ELF-1 (cell line): ENCODE measurements around the gene ACAD10.
"Not testable (repeated sequence)": the region's sequence is repeated elsewhere in the genome, so short reads cannot be mapped to it uniquely, and the experiment has no call there.

Source experiments
- DNase-seq: peaks from one replicate; pipeline ENCODE4 v3.0.0-alpha.2; 2016; ENCODE audit warnings: low read depth, low spot score

Gene ACAD10

GRCh38 chr12:111687255-111687654 is 1.4 kb downstream of the ACAD10 start:
- no peak for DNase-seq

DNA sequence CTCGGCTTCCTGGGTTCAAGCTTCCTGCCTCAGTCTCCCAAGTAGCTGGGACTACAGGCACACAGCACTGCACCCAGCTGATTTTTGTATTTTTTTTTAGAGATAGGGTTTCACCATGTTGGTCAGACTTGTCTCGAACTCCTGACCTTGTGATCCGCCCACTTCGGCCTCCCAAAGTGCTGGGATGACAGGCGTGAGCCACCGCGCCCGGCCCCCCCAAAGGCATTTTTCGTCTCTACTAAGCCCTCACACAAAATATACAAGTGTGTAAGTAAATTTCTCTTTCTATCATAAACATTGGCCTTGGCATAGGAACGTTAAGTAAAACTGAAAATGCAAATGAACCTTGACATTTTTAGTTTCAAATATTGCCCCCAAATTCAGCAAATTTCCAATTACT is 2.1 kb downstream of the ACAD10 start:
- no peak for DNase-seq

DNA sequence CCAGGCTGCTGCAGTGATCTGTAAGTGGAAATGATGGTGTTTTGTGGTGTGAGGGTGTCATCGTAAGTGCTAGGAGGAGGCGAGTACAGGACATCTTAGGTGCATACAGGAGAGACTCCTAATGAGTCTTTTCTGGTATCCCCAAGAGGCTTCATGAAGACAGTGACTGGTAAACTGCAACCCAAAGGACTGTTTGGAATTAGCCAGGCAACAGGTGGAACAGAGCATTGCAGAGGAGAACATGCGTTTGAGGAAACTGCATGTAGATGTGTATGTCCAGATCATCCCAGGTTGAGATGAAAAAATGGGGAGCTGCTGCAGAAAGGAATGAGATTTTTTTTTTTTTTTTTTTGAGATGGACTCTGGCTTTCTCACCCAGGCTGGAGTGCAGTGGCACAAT is 5.4 kb downstream of the ACAD10 start:
- no peak for DNase-seq

DNA sequence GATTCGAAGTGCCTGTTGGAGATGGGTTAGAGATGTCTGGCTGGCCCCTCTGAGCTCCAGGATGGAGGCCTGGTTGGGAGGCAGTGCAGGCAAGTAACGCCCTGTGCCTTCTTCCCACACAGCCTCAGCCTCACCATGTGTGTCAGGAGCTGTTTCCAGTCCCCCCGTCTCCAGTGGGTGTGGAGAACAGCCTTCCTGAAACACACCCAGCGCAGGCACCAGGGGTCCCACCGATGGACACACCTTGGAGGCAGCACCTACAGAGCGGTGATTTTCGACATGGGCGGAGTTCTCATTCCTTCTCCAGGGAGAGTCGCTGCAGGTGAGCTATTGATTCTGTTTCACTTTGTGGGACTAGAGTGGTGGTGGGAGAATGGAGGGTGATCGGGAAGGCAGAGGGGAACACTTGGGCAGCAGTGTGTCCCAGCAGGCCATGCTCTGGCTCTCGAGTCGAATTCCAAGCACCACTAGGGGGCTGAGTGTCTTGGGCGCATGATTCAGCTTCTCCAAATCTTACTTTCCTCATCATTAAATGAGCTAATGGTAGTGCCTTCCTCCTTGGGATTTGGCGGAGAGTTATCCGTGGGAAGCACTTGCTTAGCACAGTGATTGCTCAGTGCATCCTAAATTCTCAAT is 6.8 kb downstream of the ACAD10 start:
- peak; percentile 12 for DNase-seq

- DNase-seq = no peak
Observed at GRCh38 chr12:111693818-111694217, 8.0 kb downstream of the ACAD10 start.

- DNase-seq = no peak
Observed at GRCh38 chr12:111699962-111700361, 14.1 kb downstream of the ACAD10 start.

DNA sequence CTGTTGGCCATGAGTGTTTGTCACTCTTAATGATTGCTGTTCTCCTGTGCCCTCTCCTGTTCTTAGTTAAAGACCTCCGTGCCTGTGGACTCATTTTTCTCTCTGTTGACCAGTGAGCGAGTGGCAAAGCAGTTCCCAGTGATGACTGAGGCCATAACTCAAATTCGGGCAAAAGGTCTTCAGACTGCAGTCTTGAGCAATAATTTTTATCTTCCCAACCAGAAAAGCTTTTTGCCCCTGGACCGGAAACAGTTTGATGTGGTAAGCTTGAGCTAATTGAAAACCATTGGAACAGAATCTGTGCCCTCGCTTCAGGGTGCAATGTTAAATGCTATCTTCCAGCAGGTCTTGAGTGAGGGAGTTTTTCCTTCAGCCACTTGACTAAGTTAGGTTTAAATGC is 19.8 kb downstream of the ACAD10 start:
- no peak for DNase-seq

- no peak for DNase-seq
Observed at GRCh38 chr12:111706145-111706544, 20.3 kb downstream of the ACAD10 start.

- no peak for DNase-seq
Observed at GRCh38 chr12:111715279-111715678, 29.4 kb downstream of the ACAD10 start.

- not testable (repeated sequence) for DNase-seq
Observed at GRCh38 chr12:111719316-111719715, 33.5 kb downstream of the ACAD10 start.

- no peak for DNase-seq
Observed at GRCh38 chr12:111720457-111720856, 34.6 kb downstream of the ACAD10 start.

- not testable (repeated sequence) for DNase-seq
Observed at GRCh38 chr12:111723646-111724360, 38.0 kb downstream of the ACAD10 start.

DNA sequence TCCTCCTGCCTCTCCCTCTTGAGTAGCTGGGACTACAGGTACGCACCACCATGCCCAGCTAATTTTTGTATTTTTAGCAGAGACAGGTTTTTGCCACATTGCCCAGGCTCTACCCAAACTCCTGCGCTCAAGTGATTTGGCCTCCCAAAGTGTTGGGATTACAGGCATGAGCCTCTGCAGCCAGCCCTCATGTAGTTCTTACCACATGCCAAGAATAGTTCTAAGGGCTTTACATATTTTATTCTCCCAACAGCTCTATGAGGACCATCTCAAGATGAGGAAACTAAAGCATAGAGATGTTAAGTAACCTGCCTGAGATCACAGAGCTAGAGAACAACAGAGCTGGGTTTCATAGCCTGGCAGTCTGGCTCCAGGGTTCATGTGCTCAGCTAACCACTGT is 42.9 kb downstream of the ACAD10 start:
- no peak for DNase-seq

DNA sequence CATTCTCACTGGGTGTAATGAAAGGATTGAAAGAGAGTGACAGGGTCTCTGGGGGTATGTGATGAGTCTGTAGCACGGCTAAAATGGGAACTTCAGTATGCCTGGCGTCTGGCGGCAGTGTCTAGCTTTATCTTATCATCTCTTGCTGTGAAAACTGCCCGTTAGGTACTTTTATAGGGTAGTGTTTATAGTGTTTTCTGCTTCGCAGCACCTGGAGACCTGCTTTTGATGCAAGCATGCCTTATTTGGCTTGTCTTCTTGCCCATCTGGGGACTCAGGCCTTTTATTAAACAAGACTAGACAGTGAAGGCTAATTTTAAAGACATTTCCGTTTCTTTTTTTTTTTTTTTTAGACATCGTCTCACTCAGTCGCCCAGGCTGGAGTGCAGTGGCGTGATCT is 44.6 kb downstream of the ACAD10 start:
- no peak for DNase-seq

- DNase-seq = no peak
Observed at GRCh38 chr12:111732786-111733185, 46.9 kb downstream of the ACAD10 start.

DNA sequence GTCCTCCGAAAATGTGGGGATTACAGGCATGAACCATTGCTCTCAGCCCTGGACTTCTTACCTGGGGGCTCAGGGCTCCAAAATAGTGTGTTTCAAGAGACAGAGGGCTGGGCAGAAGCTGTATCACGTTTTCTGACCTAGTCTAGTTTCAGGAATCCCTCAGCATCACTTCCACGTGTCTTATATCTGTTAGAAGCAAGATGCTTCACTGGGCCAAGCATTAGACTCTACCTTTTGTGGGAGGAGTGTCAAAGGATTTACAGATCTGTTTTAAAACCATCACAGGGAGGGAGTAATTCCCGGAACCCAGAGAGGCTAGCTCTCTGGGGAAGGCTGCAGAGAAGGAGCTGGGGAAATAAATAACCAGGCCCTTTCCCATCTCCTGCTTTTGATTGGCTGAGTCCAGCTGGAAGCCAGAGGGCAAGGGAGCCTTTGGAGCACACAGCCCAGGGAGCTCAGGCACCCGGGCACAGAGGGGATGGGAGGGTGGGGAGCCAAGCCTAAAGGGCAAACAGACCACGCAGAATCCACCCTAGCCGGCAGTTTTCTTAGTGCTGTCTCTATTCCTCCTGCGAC is 47.6 kb downstream of the ACAD10 start:
- DNase-seq = no peak

DNA sequence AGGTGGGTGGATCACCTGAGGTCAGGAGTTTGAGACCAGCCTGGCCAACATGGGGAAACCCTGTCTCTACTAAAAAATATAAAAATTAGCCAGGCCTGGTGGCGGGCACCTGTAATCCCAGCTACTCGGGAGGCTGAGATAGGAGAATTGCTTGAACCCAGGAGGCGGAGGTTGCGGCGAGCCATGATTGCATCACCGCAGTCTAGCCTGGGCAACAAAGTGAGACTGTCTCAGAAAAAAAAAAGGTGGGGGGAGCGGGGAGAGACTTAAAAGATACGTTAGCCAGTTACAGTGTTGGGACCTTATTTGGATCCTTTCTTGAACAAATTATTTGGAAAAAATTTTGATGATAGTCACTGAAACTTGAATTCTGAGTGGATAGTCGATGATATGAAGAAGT is 53.7 kb downstream of the ACAD10 start:
- DNase-seq = not testable (repeated sequence)

GRCh38 chr12:111741235-111741812 is 55.5 kb downstream of the ACAD10 start:
- DNase-seq = no peak

DNA sequence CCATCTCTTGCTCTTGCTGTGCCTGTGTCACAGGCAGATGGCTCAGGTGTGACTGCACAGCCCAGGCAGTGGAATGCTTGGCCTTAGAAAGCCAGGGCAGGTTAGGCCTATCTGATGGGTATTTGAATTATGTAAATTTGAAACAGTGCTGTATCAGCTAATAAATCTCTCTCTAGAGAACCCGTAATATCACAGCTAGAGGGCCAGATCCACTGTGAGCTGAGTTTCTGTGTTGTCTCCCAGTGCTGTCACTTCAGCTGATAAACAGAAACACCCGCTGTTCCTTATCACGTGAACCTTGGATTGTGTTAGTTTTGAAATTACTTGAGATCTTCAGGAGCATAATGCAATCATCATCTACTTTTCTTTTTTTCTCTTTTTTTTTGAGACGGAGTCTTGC is 59.4 kb downstream of the ACAD10 start:
- DNase-seq = no peak

DNA sequence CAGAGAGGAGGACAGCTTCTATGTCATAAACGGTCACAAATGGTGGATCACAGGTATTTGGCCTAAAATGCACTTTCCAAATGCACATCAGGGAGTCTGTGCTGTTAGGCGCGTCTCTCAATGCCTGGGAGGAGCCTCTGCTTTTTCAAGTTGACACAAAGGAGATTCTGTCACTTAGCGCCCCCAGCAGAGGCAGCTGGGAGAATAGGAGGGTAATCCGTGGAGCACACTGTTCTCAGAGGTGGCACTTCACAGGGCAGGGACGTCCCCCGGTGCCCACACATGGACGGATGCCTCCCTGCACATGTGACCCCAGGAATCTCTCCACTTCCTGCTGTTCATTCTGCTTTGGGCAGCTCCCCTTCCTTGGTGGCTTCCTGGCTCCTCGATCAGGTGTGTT is 61.5 kb downstream of the ACAD10 start:
- DNase-seq = no peak

DNA sequence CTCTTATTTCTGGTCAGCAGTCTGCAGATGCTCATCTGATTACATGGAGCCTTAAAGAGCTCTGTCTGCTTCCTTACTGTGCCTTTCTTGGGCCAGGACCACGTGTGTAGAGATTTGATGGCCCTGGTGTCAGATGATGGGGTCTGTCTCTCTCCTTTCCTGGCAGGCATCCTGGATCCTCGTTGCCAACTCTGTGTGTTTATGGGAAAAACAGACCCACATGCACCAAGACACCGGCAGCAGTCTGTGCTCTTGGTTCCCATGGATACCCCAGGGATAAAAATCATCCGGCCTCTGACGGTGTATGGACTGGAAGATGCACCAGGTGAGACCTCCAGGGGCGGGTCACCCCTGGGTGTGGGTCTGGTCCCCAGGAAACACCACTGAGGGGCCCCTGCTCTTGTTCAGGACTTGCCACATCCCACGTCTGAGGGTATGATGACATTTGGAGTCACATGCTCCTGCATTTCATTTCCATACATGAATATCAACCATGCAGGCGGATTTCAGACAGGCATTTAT is 62.4 kb downstream of the ACAD10 start:
- no peak for DNase-seq

DNA sequence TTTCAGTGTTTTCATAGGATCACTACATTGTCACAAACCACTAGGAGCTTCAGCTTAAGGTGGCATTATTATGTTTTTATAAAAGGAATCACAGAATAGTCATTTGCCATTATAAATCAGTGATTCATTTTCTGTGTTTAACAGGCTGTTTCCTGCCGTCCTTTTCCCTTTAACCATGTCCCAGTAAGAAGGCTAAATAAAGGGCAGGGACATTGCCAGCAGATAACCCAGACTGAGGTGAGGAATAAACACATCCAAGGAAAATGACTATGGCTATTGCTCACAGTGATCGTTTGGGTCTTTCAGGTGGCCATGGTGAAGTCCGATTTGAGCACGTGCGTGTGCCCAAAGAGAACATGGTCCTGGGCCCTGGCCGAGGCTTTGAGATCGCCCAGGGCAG is 63.0 kb downstream of the ACAD10 start:
- DNase-seq = no peak

DNA sequence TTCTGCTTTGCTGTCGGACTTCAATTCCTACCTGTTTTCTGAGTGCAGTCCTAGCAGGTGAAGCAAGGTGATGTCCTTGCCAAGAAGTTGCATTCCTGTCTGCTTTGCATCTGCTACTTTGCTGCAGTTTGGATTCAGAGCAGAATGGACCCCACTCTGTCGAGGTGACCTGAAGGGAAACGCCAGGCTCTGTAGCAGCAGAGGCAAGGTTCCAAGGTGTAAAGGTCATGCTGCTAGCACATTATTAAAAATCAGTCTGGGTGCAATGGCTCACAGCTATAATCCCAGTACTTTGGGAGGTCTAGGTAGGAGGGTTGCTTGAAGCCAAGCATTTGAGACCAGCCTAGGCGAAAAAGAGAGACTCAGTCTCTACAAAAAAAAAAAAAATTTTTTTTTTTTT is 63.5 kb downstream of the ACAD10 start:
- no peak for DNase-seq
